ENCODE results near the gene CCER1.
A peak's percentile ranks its signal among the peaks of the same experiment; 100 is the strongest.

CCER1 gene

GRCh38 chr12:90951432-90952105 is 3.4 kb downstream of the CCER1 start:
- Histone ChIP-seq H3K4me2 (no peak overlapping the region), H3K36me3 (ENCODE audit: insufficient read depth) (no peaks in the 10 kb centered on the region)

GRCh38 chr12:90947869-90948268 is 7.1 kb downstream of the CCER1 start:
- H3K4me3 ChIP-seq (IDR thresholded peaks at IDR 0.05; ENCODE audit: insufficient read depth, low read depth, low read length) = no peak overlapping the region
- TF ChIP-seq CTCF (conservative IDR thresholded peaks at IDR 0.05; ENCODE audit: low read depth, low read length) = no peak
- H3K9ac ChIP-seq = no peak overlapping the region
- no peaks in the 10 kb centered on the region for H3K27me3 ChIP-seq (ENCODE audit: insufficient read depth, low read depth)
- H3K4me2 ChIP-seq = no peak overlapping the region
- H3K4me1 ChIP-seq (ENCODE audit: low read depth, poor library complexity, severe bottlenecking) = no peaks in the 10 kb centered on the region
- no peak overlapping the region for H3K27ac ChIP-seq
- no peak overlapping the region for H2AFZ ChIP-seq (ENCODE audit: low read depth)
- no peaks in the 10 kb centered on the region for H4K20me1 ChIP-seq (ENCODE audit: insufficient read depth)
- no peaks in the 10 kb centered on the region for H3K36me3 ChIP-seq (ENCODE audit: insufficient read depth)
- H3K79me2 ChIP-seq (ENCODE audit: insufficient read depth, low read depth) = no peaks in the 10 kb centered on the region

More at GRCh38 chr12:90951432-90952105, 3.4 kb downstream of the CCER1 start:
- H4K20me1 ChIP-seq (ENCODE audit: insufficient read depth) = no peaks in the 10 kb centered on the region
- no peak overlapping the region for H3K9ac ChIP-seq
- H3K27me3 ChIP-seq (ENCODE audit: insufficient read depth, low read depth) = no peaks in the 10 kb centered on the region
- H2AFZ ChIP-seq (ENCODE audit: low read depth) = no peak overlapping the region
- no peak for TF ChIP-seq CTCF (conservative IDR thresholded peaks at IDR 0.05; ENCODE audit: low read depth, low read length)
- no peak overlapping the region for H3K27ac ChIP-seq
- H3K79me2 ChIP-seq (ENCODE audit: insufficient read depth, low read depth) = no peaks in the 10 kb centered on the region
- H3K4me1 ChIP-seq (ENCODE audit: low read depth, poor library complexity, severe bottlenecking) = no peaks in the 10 kb centered on the region
- H3K4me3 ChIP-seq (IDR thresholded peaks at IDR 0.05; ENCODE audit: insufficient read depth, low read depth, low read length) = no peak overlapping the region

GRCh38 chr12:90945070-90945649 is 9.8 kb downstream of the CCER1 start:
- no peaks in the 10 kb centered on the region for H4K20me1 ChIP-seq (ENCODE audit: insufficient read depth)
- no peak overlapping the region for H3K9ac ChIP-seq
- no peaks in the 10 kb centered on the region for H3K79me2 ChIP-seq (ENCODE audit: insufficient read depth, low read depth)
- no peaks in the 10 kb centered on the region for H3K27me3 ChIP-seq (ENCODE audit: insufficient read depth, low read depth)
- H3K4me2 ChIP-seq = no peak overlapping the region
- peak; percentile 66 for TF ChIP-seq CTCF (conservative IDR thresholded peaks at IDR 0.05; ENCODE audit: low read depth, low read length)
- no peaks in the 10 kb centered on the region for H3K36me3 ChIP-seq (ENCODE audit: insufficient read depth)
- no peak overlapping the region for H2AFZ ChIP-seq (ENCODE audit: low read depth)
- H3K4me3 ChIP-seq (IDR thresholded peaks at IDR 0.05; ENCODE audit: insufficient read depth, low read depth, low read length) = no peak overlapping the region
- no peaks in the 10 kb centered on the region for H3K4me1 ChIP-seq (ENCODE audit: low read depth, poor library complexity, severe bottlenecking)
- H3K27ac ChIP-seq = no peak overlapping the region

- Histone ChIP-seq H3K36me3 (ENCODE audit: insufficient read depth) (no peaks in the 10 kb centered on the region), H3K27me3 (ENCODE audit: insufficient read depth, low read depth) (no peaks in the 10 kb centered on the region), H3K9ac (no peak overlapping the region), H2AFZ (ENCODE audit: low read depth) (no peak overlapping the region), H3K79me2 (ENCODE audit: insufficient read depth, low read depth) (no peaks in the 10 kb centered on the region), H3K4me2 (no peak overlapping the region), H3K4me3 (IDR thresholded peaks at IDR 0.05; ENCODE audit: insufficient read depth, low read depth, low read length) (no peak overlapping the region), H4K20me1 (ENCODE audit: insufficient read depth) (no peaks in the 10 kb centered on the region), H3K4me1 (ENCODE audit: low read depth, poor library complexity, severe bottlenecking) (no peaks in the 10 kb centered on the region), H3K27ac (no peak overlapping the region)
- TF ChIP-seq CTCF (conservative IDR thresholded peaks at IDR 0.05; ENCODE audit: low read depth, low read length) = no peak
Observed at GRCh38 chr12:90943255-90943654, 11.7 kb downstream of the CCER1 start.

Data from KMS-11 (cell line).